ENCODE results near the gene BMPR1B. TPM values are rescaled to one million over a fixed set of nuclear protein-coding genes. Genes with fewer than 3 reads are reported as not detected.

BMPR1B gene
- total and polyA plus RNA-seq, 2 of the 8 experiments (the other 6 are each of a cell fraction or from before 2014, with no cell fraction given) = 0.14 to 1.1 TPM

GRCh38 chr4:95118497-95118896 is 360.7 kb downstream of the BMPR1B start (continued):
- TF ChIP-seq POLR2AphosphoS5 (IDR thresholded peaks at IDR 0.05; ENCODE audit: low read depth, low read length) (no peak), GTF2F1 (IDR thresholded peaks at IDR 0.05; ENCODE audit: borderline replicate concordance, low read depth, low read length) (no peak), SP4 (IDR thresholded peaks at IDR 0.05; ENCODE audit: low read length) (no peak), KDM1A (IDR thresholded peaks at IDR 0.05; ENCODE audit: borderline replicate concordance, low read length) (no peak), BCL11A (IDR thresholded peaks at IDR 0.05; ENCODE audit: low read depth in 2 of 2, low read length in 2 of 2) (no peak), POU5F1 (IDR thresholded peaks at IDR 0.05; ENCODE audit: low read depth, low read length) (no peak)

All from H1 (cell line).